ENCODE results near the gene COX6A1. TPM values are rescaled to one million over a fixed set of nuclear protein-coding genes. Genes with fewer than 3 reads are reported as not detected.

COX6A1 gene
- total and polyA plus RNA-seq, 4 donors, result 338 to 910 (median 536) TPM

- no peaks in the 10 kb centered on the region for H3K36me3 ChIP-seq (ENCODE audit: control insufficient read depth in 4 of 4, insufficient read depth in 3 of 4, low read depth in 1 of 4, low read length in 3 of 4)
- H3K27me3 ChIP-seq (ENCODE audit: control insufficient read depth in 4 of 4, insufficient read depth in 4 of 4, low read length in 3 of 4), result no peaks in the 10 kb centered on the region
- H3K27ac ChIP-seq (ENCODE audit: low read depth in 1 of 2, low read length in 2 of 2), result no peak overlapping the region
- H3K9me3 ChIP-seq (ENCODE audit: control insufficient read depth in 4 of 4, low read length in 3 of 4), result no peaks in the 10 kb centered on the region
- peak overlapping the region in 1 of 3 donors; percentile 4 for H3K4me3 ChIP-seq (ENCODE audit: low read depth in 1 of 3, low read length in 3 of 3)
- H3K9ac ChIP-seq (ENCODE audit: low read depth in 1 of 2, low read length in 2 of 2), result no peak overlapping the region
- peaks cover 0 to 11% (median 5%) of the 10 kb centered on the region in 4 donors for H3K4me1 ChIP-seq (ENCODE audit: control insufficient read depth in 4 of 4, insufficient read depth in 4 of 4, low read length in 3 of 4)
- TF ChIP-seq RAD21 (IDR thresholded peaks at IDR 0.05) (no peak), YY1 (IDR thresholded peaks at IDR 0.05) (no peak), FOXA1 (IDR thresholded peaks at IDR 0.05) (no peak), SP1 (IDR thresholded peaks at IDR 0.05) (no peak), CTCF (IDR thresholded peaks at IDR 0.05; ENCODE audit: low read depth, low read length, missing input control) (no peak), TAF1 (conservative IDR thresholded peaks at IDR 0.05) (no peak), ATF3 (IDR thresholded peaks at IDR 0.05) (no peak), HNF4G (IDR thresholded peaks at IDR 0.05) (no peak), GABPA (IDR thresholded peaks at IDR 0.05 in 1 of 2, conservative IDR thresholded peaks at IDR 0.05 in 1 of 2) (no peak), NR2F2 (IDR thresholded peaks at IDR 0.05) (no peak), EGR1 (IDR thresholded peaks at IDR 0.05; ENCODE audit: low read depth in 2 of 2) (no peak), RXRA (IDR thresholded peaks at IDR 0.05) (no peak)
- TF ChIP-seq, protein P1, sequence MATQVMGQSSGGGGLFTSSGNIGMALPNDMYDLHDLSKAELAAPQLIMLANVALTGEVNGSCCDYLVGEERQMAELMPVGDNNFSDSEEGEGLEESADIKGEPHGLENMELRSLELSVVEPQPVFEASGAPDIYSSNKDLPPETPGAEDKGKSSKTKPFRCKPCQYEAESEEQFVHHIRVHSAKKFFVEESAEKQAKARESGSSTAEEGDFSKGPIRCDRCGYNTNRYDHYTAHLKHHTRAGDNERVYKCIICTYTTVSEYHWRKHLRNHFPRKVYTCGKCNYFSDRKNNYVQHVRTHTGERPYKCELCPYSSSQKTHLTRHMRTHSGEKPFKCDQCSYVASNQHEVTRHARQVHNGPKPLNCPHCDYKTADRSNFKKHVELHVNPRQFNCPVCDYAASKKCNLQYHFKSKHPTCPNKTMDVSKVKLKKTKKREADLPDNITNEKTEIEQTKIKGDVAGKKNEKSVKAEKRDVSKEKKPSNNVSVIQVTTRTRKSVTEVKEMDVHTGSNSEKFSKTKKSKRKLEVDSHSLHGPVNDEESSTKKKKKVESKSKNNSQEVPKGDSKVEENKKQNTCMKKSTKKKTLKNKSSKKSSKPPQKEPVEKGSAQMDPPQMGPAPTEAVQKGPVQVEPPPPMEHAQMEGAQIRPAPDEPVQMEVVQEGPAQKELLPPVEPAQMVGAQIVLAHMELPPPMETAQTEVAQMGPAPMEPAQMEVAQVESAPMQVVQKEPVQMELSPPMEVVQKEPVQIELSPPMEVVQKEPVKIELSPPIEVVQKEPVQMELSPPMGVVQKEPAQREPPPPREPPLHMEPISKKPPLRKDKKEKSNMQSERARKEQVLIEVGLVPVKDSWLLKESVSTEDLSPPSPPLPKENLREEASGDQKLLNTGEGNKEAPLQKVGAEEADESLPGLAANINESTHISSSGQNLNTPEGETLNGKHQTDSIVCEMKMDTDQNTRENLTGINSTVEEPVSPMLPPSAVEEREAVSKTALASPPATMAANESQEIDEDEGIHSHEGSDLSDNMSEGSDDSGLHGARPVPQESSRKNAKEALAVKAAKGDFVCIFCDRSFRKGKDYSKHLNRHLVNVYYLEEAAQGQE (IDR thresholded peaks at IDR 0.05), result no peak
- WGBS, result 30% methylated on average over 33 of the region's 33 CpGs
- DNase-seq (ENCODE audit: low spot score), result no peak
These were observed 39.9 kb upstream of the COX6A1 start for GRCh38 chr12:120397824-120398540.

DNA sequence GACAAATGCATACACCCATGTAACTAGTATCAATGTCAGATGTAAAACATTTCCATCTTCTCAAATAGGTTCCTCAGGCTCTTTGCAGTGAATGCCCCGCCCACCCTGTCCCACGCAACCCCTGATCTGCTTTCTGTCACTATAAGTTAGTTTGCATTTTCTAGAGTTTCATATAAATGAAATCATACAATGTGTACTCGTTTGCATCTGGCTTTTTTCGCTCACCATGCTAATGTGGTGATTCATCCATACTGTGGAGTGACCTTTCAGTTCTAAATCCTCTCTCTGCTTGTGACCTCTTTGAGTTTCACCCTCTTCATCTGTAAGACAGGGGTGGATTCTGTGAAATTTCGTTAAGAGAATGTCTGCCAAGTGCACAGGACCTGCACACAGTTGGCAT lies 38.4 kb upstream of the COX6A1 start:
- Histone ChIP-seq H3K27me3 (ENCODE audit: control insufficient read depth in 4 of 4, insufficient read depth in 4 of 4, low read length in 3 of 4) (no peaks in the 10 kb centered on the region), H3K36me3 (ENCODE audit: control insufficient read depth in 4 of 4, insufficient read depth in 3 of 4, low read depth in 1 of 4, low read length in 3 of 4) (no peaks in the 10 kb centered on the region), H3K9ac (ENCODE audit: low read depth in 1 of 2, low read length in 2 of 2) (no peak overlapping the region), H3K4me1 (ENCODE audit: control insufficient read depth in 4 of 4, insufficient read depth in 4 of 4, low read length in 3 of 4) (peaks cover 0 to 11% (median 5%) of the 10 kb centered on the region in 4 donors), H3K4me3 (ENCODE audit: low read depth in 1 of 3, low read length in 3 of 3) (no peak overlapping the region), H3K27ac (ENCODE audit: low read depth in 1 of 2, low read length in 2 of 2) (no peak overlapping the region), H3K9me3 (ENCODE audit: control insufficient read depth in 4 of 4, low read length in 3 of 4) (no peaks in the 10 kb centered on the region)
- TF ChIP-seq GABPA (IDR thresholded peaks at IDR 0.05 in 1 of 2, conservative IDR thresholded peaks at IDR 0.05 in 1 of 2) (no peak), FOXA2 (IDR thresholded peaks at IDR 0.05) (no peak), YY1 (IDR thresholded peaks at IDR 0.05) (no peak), CTCF (IDR thresholded peaks at IDR 0.05; ENCODE audit: low read depth, low read length, missing input control) (no peak), EGR1 (IDR thresholded peaks at IDR 0.05; ENCODE audit: low read depth in 2 of 2) (no peak), ATF3 (IDR thresholded peaks at IDR 0.05) (no peak), RXRA (IDR thresholded peaks at IDR 0.05) (no peak), FOXA1 (IDR thresholded peaks at IDR 0.05) (no peak), TAF1 (conservative IDR thresholded peaks at IDR 0.05) (no peak), JUND (IDR thresholded peaks at IDR 0.05) (no peak), SP1 (IDR thresholded peaks at IDR 0.05) (no peak)
- TF ChIP-seq, protein P2, sequence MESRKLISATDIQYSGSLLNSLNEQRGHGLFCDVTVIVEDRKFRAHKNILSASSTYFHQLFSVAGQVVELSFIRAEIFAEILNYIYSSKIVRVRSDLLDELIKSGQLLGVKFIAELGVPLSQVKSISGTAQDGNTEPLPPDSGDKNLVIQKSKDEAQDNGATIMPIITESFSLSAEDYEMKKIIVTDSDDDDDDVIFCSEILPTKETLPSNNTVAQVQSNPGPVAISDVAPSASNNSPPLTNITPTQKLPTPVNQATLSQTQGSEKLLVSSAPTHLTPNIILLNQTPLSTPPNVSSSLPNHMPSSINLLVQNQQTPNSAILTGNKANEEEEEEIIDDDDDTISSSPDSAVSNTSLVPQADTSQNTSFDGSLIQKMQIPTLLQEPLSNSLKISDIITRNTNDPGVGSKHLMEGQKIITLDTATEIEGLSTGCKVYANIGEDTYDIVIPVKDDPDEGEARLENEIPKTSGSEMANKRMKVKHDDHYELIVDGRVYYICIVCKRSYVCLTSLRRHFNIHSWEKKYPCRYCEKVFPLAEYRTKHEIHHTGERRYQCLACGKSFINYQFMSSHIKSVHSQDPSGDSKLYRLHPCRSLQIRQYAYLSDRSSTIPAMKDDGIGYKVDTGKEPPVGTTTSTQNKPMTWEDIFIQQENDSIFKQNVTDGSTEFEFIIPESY (IDR thresholded peaks at IDR 0.05), result no peak
- WGBS, result 83% methylated on average over 5 of the region's 5 CpGs
- DNase-seq (ENCODE audit: low spot score), result no peak

Data from liver (tissue), 9 donors.